HEK293 (cell line): ENCODE data around the gene C11orf58.

Experiments used
- CTCF ChIP-seq: fragments of 450-650 bp; formaldehyde crosslinking; IDR thresholded peaks from 2 replicates; pipeline ENCODE4 v1.5.1; 2016; ENCODE audit warnings: missing biosample characterization, missing genetic modification characterization
- FEZF1 ChIP-seq: fragments of 450-650 bp; formaldehyde crosslinking; IDR thresholded peaks from 2 replicates; pipeline ENCODE4 v1.5.1; 2016; ENCODE audit warnings: missing biosample characterization, missing genetic modification characterization
- INSM2 ChIP-seq: fragments of 450-650 bp; formaldehyde crosslinking; IDR thresholded peaks from 2 replicates; pipeline ENCODE4 v1.5.1; 2016; ENCODE audit warnings: missing biosample characterization, missing genetic modification characterization
- KLF1 ChIP-seq: fragments of 450-650 bp; formaldehyde crosslinking; IDR thresholded peaks from 2 replicates; pipeline ENCODE4 v1.5.1; 2016; ENCODE audit warnings: missing biosample characterization, missing genetic modification characterization
- PRDM1 ChIP-seq: fragments of 450-650 bp; formaldehyde crosslinking; IDR thresholded peaks from 2 replicates; pipeline ENCODE4; 2016; ENCODE audit warnings: missing biosample characterization, missing genetic modification characterization
- PRDM10 ChIP-seq: fragments of 450-650 bp; formaldehyde crosslinking; IDR thresholded peaks from 2 replicates; pipeline ENCODE4 v1.5.1; 2016; ENCODE audit warnings: missing biosample characterization, missing genetic modification characterization
- SP3 ChIP-seq: fragments of 450-650 bp; formaldehyde crosslinking; IDR thresholded peaks from 2 replicates; pipeline ENCODE4 v1.5.1; 2016; ENCODE audit warnings: missing biosample characterization, missing genetic modification characterization
- YY1 ChIP-seq: fragments of 450-650 bp; formaldehyde crosslinking; IDR thresholded peaks from 2 replicates; pipeline ENCODE4 v1.5.1; 2018; ENCODE audit warnings: missing biosample characterization, missing genetic modification characterization
- ZNF18 ChIP-seq: fragments of 450-650 bp; formaldehyde crosslinking; IDR thresholded peaks from 2 replicates; pipeline ENCODE4 v1.5.1; 2016; ENCODE audit warnings: missing biosample characterization, missing genetic modification characterization
- ZNF580 ChIP-seq: fragments of 450-650 bp; formaldehyde crosslinking; IDR thresholded peaks from 2 replicates; pipeline ENCODE4 v1.5.1; 2016; ENCODE audit warnings: missing biosample characterization, missing genetic modification characterization
- ZNF785 ChIP-seq: fragments of 450-650 bp; formaldehyde crosslinking; IDR thresholded peaks from 2 replicates; pipeline ENCODE4 v1.5.1; 2016; ENCODE audit warnings: missing biosample characterization, missing genetic modification characterization

- TF ChIP-seq PRDM10 (tag by site-specific recombination) (no peak), ZNF580 (tag by site-specific recombination) (no peak), CTCF (tag by site-specific recombination) (no peak), YY1 (tag by site-specific recombination) (no peak), PRDM1 (no peak), ZNF785 (tag by site-specific recombination) (no peak), KLF1 (tag by site-specific recombination) (no peak), FEZF1 (no peak), SP3 (tag by site-specific recombination) (no peak), INSM2 (tag by site-specific recombination) (no peak), ZNF18 (peak; percentile 96)
These were observed 3.0 kb downstream of the C11orf58 start for GRCh38 chr11:16741473-16741872.
